Measurements from ENCODE around the gene CANT1. TPM values are rescaled to one million over a fixed set of nuclear protein-coding genes. Genes with fewer than 3 reads are reported as not detected.

The CANT1 gene
- total and polyA plus RNA-seq, 2 of the 13 experiments (the other 11 are each of a cell fraction or from before 2014, with no cell fraction given): 34.1 to 42.1 TPM

DNA sequence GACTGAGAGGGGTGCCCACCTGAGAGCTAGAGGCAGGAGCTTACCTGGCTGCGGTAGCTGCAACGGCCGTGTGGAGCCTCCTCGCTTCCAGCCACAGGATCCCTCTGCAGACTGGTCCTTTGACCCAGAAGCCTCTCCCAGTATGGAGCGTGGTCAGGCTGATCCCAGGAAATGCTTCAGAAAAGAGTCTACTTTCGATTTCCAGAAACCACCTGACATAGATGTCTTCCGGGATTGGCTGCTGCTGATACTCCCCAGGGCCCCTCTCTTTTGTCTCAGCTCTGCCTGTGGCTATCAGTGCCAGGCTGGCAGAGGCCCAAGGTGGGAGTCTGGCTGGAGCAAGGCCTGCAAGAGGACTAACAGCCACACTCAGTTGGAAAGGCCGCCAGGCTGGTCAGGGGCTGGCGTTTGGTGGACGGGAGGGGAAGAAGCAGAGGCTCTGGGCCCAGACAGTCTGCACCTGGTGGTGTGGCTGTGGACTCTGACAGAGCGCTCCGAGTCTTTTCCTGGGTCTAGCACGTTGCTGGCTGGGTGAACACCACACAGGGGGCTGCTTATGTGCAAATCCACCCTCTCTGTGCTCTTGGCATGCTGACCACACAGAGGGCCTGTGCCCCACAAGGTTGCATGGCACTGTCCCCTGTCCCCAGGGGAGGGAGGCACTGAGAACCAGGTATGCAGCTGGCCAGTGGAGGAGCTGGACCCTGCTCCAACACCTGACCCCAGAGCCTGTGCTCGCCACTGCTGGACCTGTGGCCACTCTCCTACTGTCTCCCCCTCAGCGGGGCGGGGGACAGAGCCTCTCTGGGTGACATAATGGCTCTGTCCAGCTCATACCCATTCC lies 29.6 kb downstream of the CANT1 start, which contains the start of gene LGALS3BP (continued):
- TF ChIP-seq ZHX2 (IDR thresholded peaks at IDR 0.05; ENCODE audit: low read depth): no peak
- no peak for TF ChIP-seq ZHX2 (CRISPR knock-in tag; IDR thresholded peaks at IDR 0.05; ENCODE audit: borderline replicate concordance)
- TF ChIP-seq BRCA1 (CRISPR knock-in tag; IDR thresholded peaks at IDR 0.05): no peak
- no peak for TF ChIP-seq ZNF432 (CRISPR knock-in tag; IDR thresholded peaks at IDR 0.05; ENCODE audit: borderline replicate concordance)
- TF ChIP-seq NR1H2 (CRISPR knock-in tag; IDR thresholded peaks at IDR 0.05; ENCODE audit: borderline replicate concordance, low read depth): no peak; the same call in 1 of the 2 replicates
- TF ChIP-seq, protein P1, sequence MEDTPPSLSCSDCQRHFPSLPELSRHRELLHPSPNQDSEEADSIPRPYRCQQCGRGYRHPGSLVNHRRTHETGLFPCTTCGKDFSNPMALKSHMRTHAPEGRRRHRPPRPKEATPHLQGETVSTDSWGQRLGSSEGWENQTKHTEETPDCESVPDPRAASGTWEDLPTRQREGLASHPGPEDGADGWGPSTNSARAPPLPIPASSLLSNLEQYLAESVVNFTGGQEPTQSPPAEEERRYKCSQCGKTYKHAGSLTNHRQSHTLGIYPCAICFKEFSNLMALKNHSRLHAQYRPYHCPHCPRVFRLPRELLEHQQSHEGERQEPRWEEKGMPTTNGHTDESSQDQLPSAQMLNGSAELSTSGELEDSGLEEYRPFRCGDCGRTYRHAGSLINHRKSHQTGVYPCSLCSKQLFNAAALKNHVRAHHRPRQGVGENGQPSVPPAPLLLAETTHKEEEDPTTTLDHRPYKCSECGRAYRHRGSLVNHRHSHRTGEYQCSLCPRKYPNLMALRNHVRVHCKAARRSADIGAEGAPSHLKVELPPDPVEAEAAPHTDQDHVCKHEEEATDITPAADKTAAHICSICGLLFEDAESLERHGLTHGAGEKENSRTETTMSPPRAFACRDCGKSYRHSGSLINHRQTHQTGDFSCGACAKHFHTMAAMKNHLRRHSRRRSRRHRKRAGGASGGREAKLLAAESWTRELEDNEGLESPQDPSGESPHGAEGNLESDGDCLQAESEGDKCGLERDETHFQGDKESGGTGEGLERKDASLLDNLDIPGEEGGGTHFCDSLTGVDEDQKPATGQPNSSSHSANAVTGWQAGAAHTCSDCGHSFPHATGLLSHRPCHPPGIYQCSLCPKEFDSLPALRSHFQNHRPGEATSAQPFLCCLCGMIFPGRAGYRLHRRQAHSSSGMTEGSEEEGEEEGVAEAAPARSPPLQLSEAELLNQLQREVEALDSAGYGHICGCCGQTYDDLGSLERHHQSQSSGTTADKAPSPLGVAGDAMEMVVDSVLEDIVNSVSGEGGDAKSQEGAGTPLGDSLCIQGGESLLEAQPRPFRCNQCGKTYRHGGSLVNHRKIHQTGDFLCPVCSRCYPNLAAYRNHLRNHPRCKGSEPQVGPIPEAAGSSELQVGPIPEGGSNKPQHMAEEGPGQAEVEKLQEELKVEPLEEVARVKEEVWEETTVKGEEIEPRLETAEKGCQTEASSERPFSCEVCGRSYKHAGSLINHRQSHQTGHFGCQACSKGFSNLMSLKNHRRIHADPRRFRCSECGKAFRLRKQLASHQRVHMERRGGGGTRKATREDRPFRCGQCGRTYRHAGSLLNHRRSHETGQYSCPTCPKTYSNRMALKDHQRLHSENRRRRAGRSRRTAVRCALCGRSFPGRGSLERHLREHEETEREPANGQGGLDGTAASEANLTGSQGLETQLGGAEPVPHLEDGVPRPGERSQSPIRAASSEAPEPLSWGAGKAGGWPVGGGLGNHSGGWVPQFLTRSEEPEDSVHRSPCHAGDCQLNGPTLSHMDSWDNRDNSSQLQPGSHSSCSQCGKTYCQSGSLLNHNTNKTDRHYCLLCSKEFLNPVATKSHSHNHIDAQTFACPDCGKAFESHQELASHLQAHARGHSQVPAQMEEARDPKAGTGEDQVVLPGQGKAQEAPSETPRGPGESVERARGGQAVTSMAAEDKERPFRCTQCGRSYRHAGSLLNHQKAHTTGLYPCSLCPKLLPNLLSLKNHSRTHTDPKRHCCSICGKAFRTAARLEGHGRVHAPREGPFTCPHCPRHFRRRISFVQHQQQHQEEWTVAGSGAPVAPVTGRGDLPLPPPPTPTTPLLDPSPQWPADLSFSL (CRISPR knock-in tag; IDR thresholded peaks at IDR 0.05): no peak; the same call in 1 of the 2 replicates
- no peak for TF ChIP-seq NR3C1 (CRISPR knock-in tag; IDR thresholded peaks at IDR 0.05)
- TF ChIP-seq, protein P2, sequence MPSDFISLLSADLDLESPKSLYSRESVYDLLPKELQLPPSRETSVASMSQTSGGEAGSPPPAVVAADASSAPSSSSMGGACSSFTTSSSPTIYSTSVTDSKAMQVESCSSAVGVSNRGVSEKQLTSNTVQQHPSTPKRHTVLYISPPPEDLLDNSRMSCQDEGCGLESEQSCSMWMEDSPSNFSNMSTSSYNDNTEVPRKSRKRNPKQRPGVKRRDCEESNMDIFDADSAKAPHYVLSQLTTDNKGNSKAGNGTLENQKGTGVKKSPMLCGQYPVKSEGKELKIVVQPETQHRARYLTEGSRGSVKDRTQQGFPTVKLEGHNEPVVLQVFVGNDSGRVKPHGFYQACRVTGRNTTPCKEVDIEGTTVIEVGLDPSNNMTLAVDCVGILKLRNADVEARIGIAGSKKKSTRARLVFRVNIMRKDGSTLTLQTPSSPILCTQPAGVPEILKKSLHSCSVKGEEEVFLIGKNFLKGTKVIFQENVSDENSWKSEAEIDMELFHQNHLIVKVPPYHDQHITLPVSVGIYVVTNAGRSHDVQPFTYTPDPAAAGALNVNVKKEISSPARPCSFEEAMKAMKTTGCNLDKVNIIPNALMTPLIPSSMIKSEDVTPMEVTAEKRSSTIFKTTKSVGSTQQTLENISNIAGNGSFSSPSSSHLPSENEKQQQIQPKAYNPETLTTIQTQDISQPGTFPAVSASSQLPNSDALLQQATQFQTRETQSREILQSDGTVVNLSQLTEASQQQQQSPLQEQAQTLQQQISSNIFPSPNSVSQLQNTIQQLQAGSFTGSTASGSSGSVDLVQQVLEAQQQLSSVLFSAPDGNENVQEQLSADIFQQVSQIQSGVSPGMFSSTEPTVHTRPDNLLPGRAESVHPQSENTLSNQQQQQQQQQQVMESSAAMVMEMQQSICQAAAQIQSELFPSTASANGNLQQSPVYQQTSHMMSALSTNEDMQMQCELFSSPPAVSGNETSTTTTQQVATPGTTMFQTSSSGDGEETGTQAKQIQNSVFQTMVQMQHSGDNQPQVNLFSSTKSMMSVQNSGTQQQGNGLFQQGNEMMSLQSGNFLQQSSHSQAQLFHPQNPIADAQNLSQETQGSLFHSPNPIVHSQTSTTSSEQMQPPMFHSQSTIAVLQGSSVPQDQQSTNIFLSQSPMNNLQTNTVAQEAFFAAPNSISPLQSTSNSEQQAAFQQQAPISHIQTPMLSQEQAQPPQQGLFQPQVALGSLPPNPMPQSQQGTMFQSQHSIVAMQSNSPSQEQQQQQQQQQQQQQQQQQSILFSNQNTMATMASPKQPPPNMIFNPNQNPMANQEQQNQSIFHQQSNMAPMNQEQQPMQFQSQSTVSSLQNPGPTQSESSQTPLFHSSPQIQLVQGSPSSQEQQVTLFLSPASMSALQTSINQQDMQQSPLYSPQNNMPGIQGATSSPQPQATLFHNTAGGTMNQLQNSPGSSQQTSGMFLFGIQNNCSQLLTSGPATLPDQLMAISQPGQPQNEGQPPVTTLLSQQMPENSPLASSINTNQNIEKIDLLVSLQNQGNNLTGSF (CRISPR knock-in tag; IDR thresholded peaks at IDR 0.05): 0 out of 2 replicates have a peak, but pooled peaks have one; percentile 62
- TF ChIP-seq ZNF337 (CRISPR knock-in tag; IDR thresholded peaks at IDR 0.05; ENCODE audit: borderline replicate concordance, low read depth): no peak
- TF ChIP-seq HMGA1 (CRISPR knock-in tag; conservative IDR thresholded peaks at IDR 0.05): no peak
